Measurements from ENCODE around the gene GPR146.

DNA sequence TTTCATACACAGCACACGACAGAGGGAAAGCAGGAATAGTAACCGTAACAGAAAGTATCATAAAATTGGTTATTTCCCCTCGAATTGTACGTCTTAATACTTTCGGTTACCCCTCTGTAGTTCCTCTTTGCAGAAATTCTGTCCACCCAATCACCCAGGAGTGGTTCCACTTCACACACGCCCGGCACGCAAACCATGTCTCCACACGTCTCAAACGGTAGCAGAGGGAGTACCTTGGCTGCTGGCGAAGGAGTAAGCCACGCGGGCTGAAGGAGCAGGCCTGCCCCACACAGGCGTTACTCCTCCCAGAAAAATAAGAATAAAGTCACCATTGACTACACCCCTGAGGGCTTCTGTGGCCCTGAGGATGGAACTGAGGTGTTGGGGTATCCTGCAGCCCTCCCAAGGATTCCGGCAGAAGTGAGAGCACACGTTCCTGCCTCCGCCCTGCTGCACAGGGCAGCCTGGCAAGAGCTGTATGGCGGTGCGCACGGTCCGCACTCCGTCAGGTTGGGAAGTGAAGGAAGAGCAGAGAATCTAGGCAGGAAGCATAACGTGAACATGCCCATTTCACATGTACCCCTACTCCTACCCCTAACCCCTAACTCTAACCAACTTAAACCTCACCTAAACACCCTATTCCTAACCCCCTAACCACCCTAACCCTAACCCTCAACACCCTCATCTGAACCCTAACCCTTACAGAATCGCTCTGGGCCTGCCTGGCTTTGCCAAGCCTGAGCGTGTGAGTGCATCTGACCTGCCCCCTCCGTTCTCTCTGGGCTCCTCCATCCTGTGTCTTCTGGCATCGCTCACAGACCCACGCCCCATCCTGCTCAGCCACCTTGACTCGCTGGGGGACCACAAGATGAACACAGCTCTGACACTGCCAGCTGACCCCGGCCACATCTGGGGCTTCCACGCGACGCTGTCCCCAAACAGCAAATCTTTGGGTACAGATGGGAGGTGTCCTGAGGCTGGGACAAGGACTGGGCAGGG lies 18.2 kb downstream of the GPR146 start:
- no peak for TF ChIP-seq POLR2A (IDR thresholded peaks at IDR 0.05; ENCODE audit: low read depth, low read length)
- peak; percentile 27; the same call in 1 of the 2 replicates for TF ChIP-seq POLR2AphosphoS5 (IDR thresholded peaks at IDR 0.05; ENCODE audit: low read depth, low read length)

Data from GM12891 (cell line).